HUES6 (cell line): ENCODE results near the gene NOL11.
"Not testable (repeated sequence)": the region's sequence is repeated elsewhere in the genome, so short reads cannot be mapped to it uniquely, and the experiment has no call there.

Source experiments
- H3K27ac ChIP-seq: 2 replicates; pipeline ENCODE4 v1.7.0; 2013; ENCODE audit warnings: low read depth, mild to moderate bottlenecking, low read length, inconsistent platforms
- H3K27me3 ChIP-seq: 2 replicates; pipeline ENCODE4 v1.6.1; 2013; ENCODE audit warnings: low read length; ENCODE audit not compliant: control insufficient read depth, insufficient read depth
- H3K36me3 ChIP-seq: 2 replicates; pipeline ENCODE4 v1.6.1; 2013; ENCODE audit warnings: low read length; ENCODE audit not compliant: control insufficient read depth, insufficient read depth
- H3K4me1 ChIP-seq: 2 replicates; pipeline ENCODE4 v1.6.1; 2013; ENCODE audit warnings: low read length; ENCODE audit not compliant: control insufficient read depth, insufficient read depth
- H3K4me3 ChIP-seq: 2 replicates; pipeline ENCODE4 v1.5.1; 2013; ENCODE audit warnings: low read depth, low read length
- H3K9ac ChIP-seq: one replicate; pipeline ENCODE4 v1.6.1; 2013; ENCODE audit warnings: mild to moderate bottlenecking, low read length
- H3K9me3 ChIP-seq: 2 replicates; pipeline ENCODE4 v1.6.1; 2013; ENCODE audit warnings: low read depth, low read length; ENCODE audit not compliant: control insufficient read depth, insufficient read depth

The NOL11 gene

GRCh38 chr17:67754001-67754400 lies 36.3 kb downstream of the NOL11 start:
- Histone ChIP-seq H3K9me3 (peaks cover 8% of the 10 kb centered on the region), H3K9ac (no peak overlapping the region), H3K4me1 (peaks cover 28% of the 10 kb centered on the region), H3K27me3 (no peaks in the 10 kb centered on the region), H3K4me3 (no peak overlapping the region), H3K27ac (no peak overlapping the region), H3K36me3 (peaks cover 19% of the 10 kb centered on the region; the same call in 1 of the 2 replicates)

- Histone ChIP-seq H3K36me3 (peaks cover 16% of the 10 kb centered on the region; the same call in 1 of the 2 replicates), H3K4me1 (peaks cover 28% of the 10 kb centered on the region)
- H3K27ac ChIP-seq, H3K4me3 ChIP-seq, H3K9me3 ChIP-seq, H3K9ac ChIP-seq, H3K27me3 ChIP-seq: not testable (repeated sequence)
These were observed 37.0 kb downstream of the NOL11 start for GRCh38 chr17:67754686-67755085.

GRCh38 chr17:67756766-67757165 lies 39.0 kb downstream of the NOL11 start:
- H3K9ac ChIP-seq, H3K9me3 ChIP-seq, H3K4me3 ChIP-seq, H3K27me3 ChIP-seq, H3K36me3 ChIP-seq, H3K27ac ChIP-seq: not testable (repeated sequence)
- H3K4me1 ChIP-seq = peaks cover 16% of the 10 kb centered on the region

- H3K36me3 ChIP-seq = no peaks in the 10 kb centered on the region
- no peak overlapping the region for H3K4me3 ChIP-seq
- H3K4me1 ChIP-seq = peaks cover 7% of the 10 kb centered on the region; the same call in 1 of the 2 replicates
- no peak overlapping the region for H3K9ac ChIP-seq
- no peaks in the 10 kb centered on the region for H3K27me3 ChIP-seq
- peaks cover 8% of the 10 kb centered on the region for H3K9me3 ChIP-seq
- H3K27ac ChIP-seq = no peak overlapping the region
These were observed 41.8 kb downstream of the NOL11 start for GRCh38 chr17:67759355-67760171.

- Histone ChIP-seq H3K4me1 (no peaks in the 10 kb centered on the region), H3K27ac (no peak overlapping the region), H3K27me3 (no peaks in the 10 kb centered on the region), H3K9me3 (no peaks in the 10 kb centered on the region), H3K9ac (no peak overlapping the region), H3K36me3 (no peaks in the 10 kb centered on the region), H3K4me3 (no peak overlapping the region)
These were observed 47.9 kb downstream of the NOL11 start for GRCh38 chr17:67765623-67766022.

GRCh38 chr17:67769231-67769630 lies 51.5 kb downstream of the NOL11 start:
- Histone ChIP-seq H3K36me3 (no peaks in the 10 kb centered on the region), H3K9me3 (no peaks in the 10 kb centered on the region), H3K4me1 (no peaks in the 10 kb centered on the region), H3K9ac (no peak overlapping the region), H3K27ac (no peak overlapping the region), H3K27me3 (no peaks in the 10 kb centered on the region), H3K4me3 (no peak overlapping the region)

- H3K27ac ChIP-seq = no peak overlapping the region
- no peak overlapping the region for H3K9ac ChIP-seq
- no peaks in the 10 kb centered on the region for H3K27me3 ChIP-seq
- H3K4me3 ChIP-seq = no peak overlapping the region
- H3K4me1 ChIP-seq = no peaks in the 10 kb centered on the region
- no peaks in the 10 kb centered on the region for H3K9me3 ChIP-seq
- no peaks in the 10 kb centered on the region for H3K36me3 ChIP-seq
These were observed 52.8 kb downstream of the NOL11 start for GRCh38 chr17:67770539-67770938.

GRCh38 chr17:67772679-67773078 lies 54.9 kb downstream of the NOL11 start:
- no peak overlapping the region for H3K27ac ChIP-seq
- no peaks in the 10 kb centered on the region for H3K9me3 ChIP-seq
- H3K9ac ChIP-seq = no peak overlapping the region
- H3K36me3 ChIP-seq = no peaks in the 10 kb centered on the region
- H3K4me3 ChIP-seq = no peak overlapping the region
- H3K27me3 ChIP-seq = no peaks in the 10 kb centered on the region
- no peaks in the 10 kb centered on the region for H3K4me1 ChIP-seq

- Histone ChIP-seq H3K9me3 (no peaks in the 10 kb centered on the region), H3K27me3 (no peaks in the 10 kb centered on the region), H3K27ac (no peak overlapping the region), H3K4me3 (no peak overlapping the region), H3K4me1 (no peaks in the 10 kb centered on the region), H3K9ac (no peak overlapping the region), H3K36me3 (no peaks in the 10 kb centered on the region)
These were observed 55.5 kb downstream of the NOL11 start for GRCh38 chr17:67773246-67773645.

GRCh38 chr17:67779098-67779672 lies 61.4 kb downstream of the NOL11 start:
- no peaks in the 10 kb centered on the region for H3K27me3 ChIP-seq
- peaks cover 4% of the 10 kb centered on the region; the same call in 1 of the 2 replicates for H3K4me1 ChIP-seq
- no peaks in the 10 kb centered on the region for H3K9me3 ChIP-seq
- H3K36me3 ChIP-seq = no peaks in the 10 kb centered on the region
- no peak overlapping the region for H3K4me3 ChIP-seq
- H3K27ac ChIP-seq = no peak overlapping the region
- no peak overlapping the region for H3K9ac ChIP-seq

- H3K9me3 ChIP-seq = no peaks in the 10 kb centered on the region
These were observed 66.8 kb downstream of the NOL11 start for GRCh38 chr17:67784364-67785121.

More at GRCh38 chr17:67784364-67785121, 66.8 kb downstream of the NOL11 start:
- H3K27me3 ChIP-seq = no peaks in the 10 kb centered on the region
- H3K27ac ChIP-seq = no peak overlapping the region
- H3K4me3 ChIP-seq = no peak overlapping the region
- H3K9ac ChIP-seq = no peak overlapping the region
- H3K36me3 ChIP-seq = no peaks in the 10 kb centered on the region
- H3K4me1 ChIP-seq = no peaks in the 10 kb centered on the region
